ENCODE measurements around the gene GABRA4. TPM values are rescaled to one million over a fixed set of nuclear protein-coding genes. Genes with fewer than 3 reads are reported as not detected.

The GABRA4 gene
- total RNA-seq (under 1 TPM in 1 of 5 donors, not detected in 4; 0.37 TPM), polyA plus RNA-seq (under 1 TPM in 1 of 3 donors, not detected in 2; 0.05 TPM)
- long read RNA-seq, donor 1: 0 reads
- long read RNA-seq, donor 2: 0 reads
- long read RNA-seq, donor 3: 0 reads
- long read RNA-seq, donor 4: 0 reads
- long read RNA-seq, donor 5: 0 reads
- long read RNA-seq, donor 6: 0 reads
- long read RNA-seq, donor 7: 0 reads
- long read RNA-seq, donor 8: 0 reads
- long read RNA-seq, donor 9, partial matches to known transcripts: 0 of 1 reads
- long read RNA-seq, donor 9, other reads (novel, unspliced or antisense): 0 of 1 reads
- long read RNA-seq, donor 10, full-length matches to known transcripts: 1 of 1 reads
- long read RNA-seq, donor 10, partial matches to known transcripts: 0 of 1 reads
- long read RNA-seq, donor 10, other reads (novel, unspliced or antisense): 0 of 1 reads

- H3K4me3 ChIP-seq: peak within 1 kb of the TSS; percentile 17 to 42 (median 30)
- H3K27me3 ChIP-seq: peaks cover 3 to 49% (median 34%) of the 10 kb centered on the region in 3 donors
- H3K9me3 ChIP-seq: no peaks in the 10 kb centered on the region
- no peak within 1 kb of the TSS for H3K27ac ChIP-seq
- peak in 1 of 2 donors; percentile 45 for DNase-seq
- H3K4me1 ChIP-seq: peaks cover 10 to 17% (median 17%) of the 10 kb centered on the region in 4 donors
- no peak for TF ChIP-seq EP300 (IDR thresholded peaks at IDR 0.05)
- TF ChIP-seq CTCF (IDR thresholded peaks at IDR 0.05): no peak
- TF ChIP-seq POLR2AphosphoS5 (IDR thresholded peaks at IDR 0.05): no peak
- no peak for TF ChIP-seq POLR2A (IDR thresholded peaks at IDR 0.05)
- WGBS, 5 donors: 1 to 6% (median 4%) methylated on average over 34 to 67 of the region's 67 CpGs
- H3K36me3 ChIP-seq: no peaks in the 10 kb centered on the region
- intact Hi-C loops (cut with DNase I; ENCODE audit: low total_unique reads): no loop called here
Measured at GRCh38 chr4:46993075-46994006, at the start of gene GABRA4. GABRA4 (minus strand) TSS chr4:46993581; CDS start chr4:46993424, 157 bp downstream.

GRCh38 chr4:47040828-47041227 is 47.4 kb upstream of the GABRA4 start:
- TF ChIP-seq POLR2A (IDR thresholded peaks at IDR 0.05): no peak
- no peak for TF ChIP-seq POLR2AphosphoS5 (IDR thresholded peaks at IDR 0.05)
- TF ChIP-seq CTCF (IDR thresholded peaks at IDR 0.05): no peak
- TF ChIP-seq EP300 (IDR thresholded peaks at IDR 0.05): no peak

GRCh38 chr4:47038263-47038662 is 44.9 kb upstream of the GABRA4 start:
- Histone ChIP-seq H3K27me3 (no peaks in the 10 kb centered on the region), H3K9me3 (no peaks in the 10 kb centered on the region), H3K4me3 (no peak overlapping the region), H3K4me1 (no peaks in the 10 kb centered on the region), H3K36me3 (no peaks in the 10 kb centered on the region), H3K27ac (no peak overlapping the region)
- TF ChIP-seq POLR2AphosphoS5 (IDR thresholded peaks at IDR 0.05) (no peak), EP300 (IDR thresholded peaks at IDR 0.05) (no peak), POLR2A (IDR thresholded peaks at IDR 0.05) (no peak), CTCF (IDR thresholded peaks at IDR 0.05) (no peak)
- DNase-seq: no peak
- 62 to 96% (median 72%) methylated on average over 1 of the region's 1 CpG for WGBS, 5 donors
- intact Hi-C loops (cut with DNase I; ENCODE audit: low total_unique reads): no loop called here

More at GRCh38 chr4:47040828-47041227, 47.4 kb upstream of the GABRA4 start:
- DNase-seq: no peak
- WGBS, 5 donors: 85 to 94% (median 91%) methylated on average over 3 of the region's 3 CpGs
- Histone ChIP-seq H3K9me3 (no peaks in the 10 kb centered on the region), H3K27ac (no peak overlapping the region), H3K4me3 (no peak overlapping the region), H3K4me1 (no peaks in the 10 kb centered on the region), H3K36me3 (no peaks in the 10 kb centered on the region), H3K27me3 (no peaks in the 10 kb centered on the region)
- intact Hi-C loops (cut with DNase I; ENCODE audit: low total_unique reads): no loop called here
